ENCODE measurements around the gene TRIP12.
A peak's percentile ranks its signal among the peaks of the same experiment; 100 is the strongest.

TRIP12 gene

DNA sequence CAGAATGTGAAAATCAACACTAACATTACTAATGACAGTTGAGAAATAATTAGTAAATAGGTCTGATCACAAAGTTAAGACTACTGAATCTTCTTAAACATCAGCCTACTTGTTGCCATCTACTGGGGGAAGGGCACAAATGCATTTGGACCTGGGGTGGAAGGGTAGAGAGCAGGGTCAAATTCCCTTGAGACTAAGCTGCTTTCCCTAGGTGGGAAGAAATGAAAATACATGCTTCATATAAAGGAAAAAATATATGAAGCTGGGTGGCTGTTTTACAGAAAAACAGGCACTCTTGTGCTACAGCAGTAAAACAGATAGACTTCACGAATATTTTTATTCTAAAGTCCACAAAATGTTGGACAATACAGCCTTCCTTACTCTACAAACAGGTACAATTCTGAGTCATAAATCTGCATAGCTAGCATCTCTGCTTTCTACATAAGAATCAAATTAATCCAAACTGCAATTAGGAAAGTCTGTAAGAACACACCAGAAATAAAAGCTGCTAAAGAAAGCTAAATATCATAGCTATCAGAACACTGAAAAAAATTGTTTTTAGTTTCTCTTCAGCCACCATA lies 10.9 kb downstream of the TRIP12 start:
- TF ChIP-seq, protein P1, sequence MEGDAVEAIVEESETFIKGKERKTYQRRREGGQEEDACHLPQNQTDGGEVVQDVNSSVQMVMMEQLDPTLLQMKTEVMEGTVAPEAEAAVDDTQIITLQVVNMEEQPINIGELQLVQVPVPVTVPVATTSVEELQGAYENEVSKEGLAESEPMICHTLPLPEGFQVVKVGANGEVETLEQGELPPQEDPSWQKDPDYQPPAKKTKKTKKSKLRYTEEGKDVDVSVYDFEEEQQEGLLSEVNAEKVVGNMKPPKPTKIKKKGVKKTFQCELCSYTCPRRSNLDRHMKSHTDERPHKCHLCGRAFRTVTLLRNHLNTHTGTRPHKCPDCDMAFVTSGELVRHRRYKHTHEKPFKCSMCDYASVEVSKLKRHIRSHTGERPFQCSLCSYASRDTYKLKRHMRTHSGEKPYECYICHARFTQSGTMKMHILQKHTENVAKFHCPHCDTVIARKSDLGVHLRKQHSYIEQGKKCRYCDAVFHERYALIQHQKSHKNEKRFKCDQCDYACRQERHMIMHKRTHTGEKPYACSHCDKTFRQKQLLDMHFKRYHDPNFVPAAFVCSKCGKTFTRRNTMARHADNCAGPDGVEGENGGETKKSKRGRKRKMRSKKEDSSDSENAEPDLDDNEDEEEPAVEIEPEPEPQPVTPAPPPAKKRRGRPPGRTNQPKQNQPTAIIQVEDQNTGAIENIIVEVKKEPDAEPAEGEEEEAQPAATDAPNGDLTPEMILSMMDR (IDR thresholded peaks at IDR 0.05), result peak; percentile 53; the same call in 1 of the 2 replicates

DNA sequence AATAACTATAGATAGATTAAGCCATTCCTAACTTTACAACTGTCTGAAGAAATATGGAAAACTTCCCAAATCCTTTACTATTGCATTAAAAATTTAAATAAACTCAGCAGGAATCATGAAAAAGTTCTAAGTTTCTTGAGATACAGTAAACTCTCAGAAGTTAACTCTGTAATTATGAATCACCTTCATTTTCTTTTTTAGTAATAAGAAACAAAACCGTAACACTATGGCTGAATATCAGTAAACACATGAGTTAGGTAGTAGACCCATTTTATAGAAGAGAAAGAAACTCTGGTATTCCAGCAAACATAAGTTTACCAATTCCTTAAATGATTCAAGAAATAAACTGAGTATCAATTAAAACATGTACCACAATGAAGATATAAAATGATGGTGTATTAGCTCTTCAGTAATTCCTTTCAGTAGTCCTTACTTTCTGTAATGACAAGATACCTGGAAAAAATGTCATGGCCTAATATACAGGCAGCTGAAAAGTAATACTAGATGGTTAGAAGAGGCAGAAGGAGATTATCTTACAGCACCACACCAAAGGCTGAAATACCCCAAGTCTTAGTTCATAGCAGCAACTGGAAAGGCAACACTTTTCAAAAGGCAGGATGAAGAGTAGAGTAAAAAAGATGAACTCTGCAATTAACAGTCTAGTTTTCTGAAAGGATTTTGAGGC lies 11.5 kb downstream of the TRIP12 start:
- TF ChIP-seq, protein P1 (IDR thresholded peaks at IDR 0.05), result no peak

GRCh38 chr2:229909090-229909489 lies 12.7 kb downstream of the TRIP12 start:
- TF ChIP-seq, protein P1 (IDR thresholded peaks at IDR 0.05), result no peak

DNA sequence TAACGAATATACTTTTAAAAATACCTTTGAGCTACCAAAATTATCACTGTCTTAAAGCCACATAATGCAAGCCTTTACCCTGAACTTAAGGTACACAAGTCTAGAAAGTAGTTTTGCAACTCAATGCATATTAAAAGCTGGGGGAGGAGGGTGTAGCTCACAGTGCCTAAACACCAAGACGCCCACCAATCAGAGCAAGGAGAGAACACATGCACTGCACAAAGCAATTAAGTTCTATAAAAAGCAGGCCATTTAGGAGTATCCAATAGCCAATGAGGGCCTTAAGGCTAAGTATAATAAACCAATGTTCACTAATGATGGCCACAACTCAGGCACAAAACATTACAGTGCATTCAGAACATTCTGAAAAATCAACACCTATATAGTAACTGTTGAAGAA lies 16.2 kb downstream of the TRIP12 start:
- TF ChIP-seq, protein P1 (IDR thresholded peaks at IDR 0.05), result no peak

- TF ChIP-seq, protein P1 (IDR thresholded peaks at IDR 0.05), result no peak
Observed at GRCh38 chr2:229903037-229903436, 18.8 kb downstream of the TRIP12 start.

- TF ChIP-seq, protein P1 (IDR thresholded peaks at IDR 0.05), result no peak
Observed at GRCh38 chr2:229901819-229902218, 20.0 kb downstream of the TRIP12 start.

- TF ChIP-seq, protein P1 (IDR thresholded peaks at IDR 0.05), result no peak
Observed at GRCh38 chr2:229900012-229900411, 21.8 kb downstream of the TRIP12 start.

Measured in LNCAP (cell line).